Osteocyte (in vitro differentiated cells): ENCODE results near the gene POLR3E. TPM values are rescaled to one million over a fixed set of nuclear protein-coding genes. Genes with fewer than 3 reads are reported as not detected.

Experiments
- DNase-seq: peaks from one replicate; pipeline ENCODE4 v3.0.0; 2021; ENCODE audit warnings: mixed read lengths; ENCODE audit not compliant: unreplicated experiment; ENCODE audit errors: extremely low spot score
- H3K27ac Mint-ChIP-seq: one replicate; pipeline ENCODE4 v1.8.0; 2021; ENCODE audit warnings: mild to moderate bottlenecking, mixed read lengths; ENCODE audit not compliant: unreplicated experiment
- H3K27me3 Mint-ChIP-seq: one replicate; pipeline ENCODE4 v1.8.0; 2021; ENCODE audit warnings: mixed read lengths; ENCODE audit not compliant: unreplicated experiment
- H3K36me3 Mint-ChIP-seq: one replicate; pipeline ENCODE4 v1.8.0; 2021; ENCODE audit warnings: mixed read lengths; ENCODE audit not compliant: unreplicated experiment
- H3K4me1 Mint-ChIP-seq: one replicate; pipeline ENCODE4 v1.8.0; 2021; ENCODE audit warnings: mixed read lengths; ENCODE audit not compliant: unreplicated experiment
- H3K4me3 Mint-ChIP-seq: one replicate; pipeline ENCODE4 v1.8.0; 2021; ENCODE audit warnings: mild to moderate bottlenecking, moderate library complexity, mixed read lengths; ENCODE audit not compliant: unreplicated experiment
- H3K9me3 Mint-ChIP-seq: one replicate; pipeline ENCODE4 v1.8.0; 2021; ENCODE audit warnings: mixed read lengths; ENCODE audit not compliant: unreplicated experiment
- CTCF ChIP-seq: fragments of 200-600 bp; sonication (generic); IDR thresholded peaks from 2 replicates; pipeline ENCODE4 v1.5.0; 2021; ENCODE audit warnings: antibody characterized with exemption, mild to moderate bottlenecking, moderate library complexity
- total RNA-seq: library from RNA; stranded (reverse); gene quantifications from 2 replicates; pipeline ENCODE4 v1.2.1, GENCODE V29; 2021

Gene POLR3E
- total RNA-seq, 1 donor from 2014 or later: 34.4 TPM

GRCh38 chr16:22257440-22257839, 39.8 kb upstream of the POLR3E start:
- DNase-seq: no peak
- no peaks in the 10 kb centered on the region for H3K9me3 Mint-ChIP-seq
- peaks cover 50% of the 10 kb centered on the region for H3K36me3 Mint-ChIP-seq
- no peaks in the 10 kb centered on the region for H3K27me3 Mint-ChIP-seq
- no peak overlapping the region for H3K4me3 Mint-ChIP-seq
- no peaks in the 10 kb centered on the region for H3K4me1 Mint-ChIP-seq
- no peak overlapping the region for H3K27ac Mint-ChIP-seq
- no peak for TF ChIP-seq CTCF

GRCh38 chr16:22260490-22260889, 36.7 kb upstream of the POLR3E start:
- no peak for DNase-seq
- Mint-ChIP-seq H3K27ac (no peak overlapping the region), H3K36me3 (peaks cover 44% of the 10 kb centered on the region), H3K4me3 (no peak overlapping the region), H3K4me1 (no peaks in the 10 kb centered on the region), H3K27me3 (no peaks in the 10 kb centered on the region), H3K9me3 (no peaks in the 10 kb centered on the region)
- no peak for TF ChIP-seq CTCF

- Mint-ChIP-seq H3K27ac (no peak overlapping the region), H3K4me3 (no peak overlapping the region), H3K9me3 (no peaks in the 10 kb centered on the region), H3K27me3 (no peaks in the 10 kb centered on the region), H3K4me1 (no peaks in the 10 kb centered on the region), H3K36me3 (peaks cover 43% of the 10 kb centered on the region)
- DNase-seq: no peak
- TF ChIP-seq CTCF: no peak
These were observed 34.7 kb upstream of the POLR3E start for GRCh38 chr16:22262460-22262859.

GRCh38 chr16:22264786-22265185, 32.4 kb upstream of the POLR3E start:
- H3K9me3 Mint-ChIP-seq: no peaks in the 10 kb centered on the region
- H3K36me3 Mint-ChIP-seq: peaks cover 32% of the 10 kb centered on the region
- TF ChIP-seq CTCF: no peak
- H3K4me3 Mint-ChIP-seq: no peak overlapping the region
- no peak overlapping the region for H3K27ac Mint-ChIP-seq
- no peaks in the 10 kb centered on the region for H3K4me1 Mint-ChIP-seq
- H3K27me3 Mint-ChIP-seq: no peaks in the 10 kb centered on the region
- DNase-seq: no peak

- no peaks in the 10 kb centered on the region for H3K4me1 Mint-ChIP-seq
- peaks cover 31% of the 10 kb centered on the region for H3K36me3 Mint-ChIP-seq
- H3K4me3 Mint-ChIP-seq: no peak overlapping the region
- TF ChIP-seq CTCF: no peak
- H3K9me3 Mint-ChIP-seq: no peaks in the 10 kb centered on the region
- H3K27ac Mint-ChIP-seq: no peak overlapping the region
- DNase-seq: no peak
- H3K27me3 Mint-ChIP-seq: no peaks in the 10 kb centered on the region
These were observed 31.9 kb upstream of the POLR3E start for GRCh38 chr16:22265351-22265750.
